ENCODE data around the gene DACH1. TPM values are rescaled to one million over a fixed set of nuclear protein-coding genes. Genes with fewer than 3 reads are reported as not detected.

DACH1 gene
- total RNA-seq, 2 experiments from 2014 or later = not detected

DNA sequence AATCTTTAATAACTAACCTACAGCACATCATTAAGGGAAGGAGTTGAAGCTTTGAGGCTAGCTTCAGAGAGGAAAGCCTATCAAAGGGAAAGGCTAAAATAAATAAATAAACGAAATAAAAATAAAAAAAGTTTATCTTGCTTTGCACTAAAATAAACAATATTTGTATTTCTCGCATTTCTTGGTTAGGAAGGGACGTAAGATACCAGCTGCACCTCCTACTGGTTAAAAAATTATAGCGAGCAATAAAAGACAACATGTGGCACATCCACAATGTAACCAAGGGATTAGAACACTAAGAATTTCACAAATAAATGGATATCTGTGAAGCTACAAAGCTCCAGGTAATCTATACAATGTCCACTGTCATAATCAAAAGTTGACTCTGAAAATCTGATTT lies 194.5 kb downstream of the DACH1 start:
- Mint-ChIP-seq H3K9me3 (peaks cover 2% of the 10 kb centered on the region), H3K4me3 (no peak overlapping the region), H3K36me3 (ENCODE audit: low read depth) (no peaks in the 10 kb centered on the region), H3K27ac (no peak overlapping the region), H3K4me1 (no peaks in the 10 kb centered on the region), H3K27me3 (no peaks in the 10 kb centered on the region)
- ChIA-PET POLR2A (no interaction called here), CTCF (no interaction called here)
- DNase-seq = no peak

GRCh38 chr13:71663431-71663830 lies 203.6 kb downstream of the DACH1 start:
- Mint-ChIP-seq H3K27ac (no peak overlapping the region), H3K27me3 (no peaks in the 10 kb centered on the region), H3K4me1 (no peaks in the 10 kb centered on the region), H3K4me3 (no peak overlapping the region), H3K9me3 (no peaks in the 10 kb centered on the region), H3K36me3 (ENCODE audit: low read depth) (no peaks in the 10 kb centered on the region)
- no peak for DNase-seq
- ChIA-PET POLR2A (no interaction called here), CTCF (no interaction called here)

DNA sequence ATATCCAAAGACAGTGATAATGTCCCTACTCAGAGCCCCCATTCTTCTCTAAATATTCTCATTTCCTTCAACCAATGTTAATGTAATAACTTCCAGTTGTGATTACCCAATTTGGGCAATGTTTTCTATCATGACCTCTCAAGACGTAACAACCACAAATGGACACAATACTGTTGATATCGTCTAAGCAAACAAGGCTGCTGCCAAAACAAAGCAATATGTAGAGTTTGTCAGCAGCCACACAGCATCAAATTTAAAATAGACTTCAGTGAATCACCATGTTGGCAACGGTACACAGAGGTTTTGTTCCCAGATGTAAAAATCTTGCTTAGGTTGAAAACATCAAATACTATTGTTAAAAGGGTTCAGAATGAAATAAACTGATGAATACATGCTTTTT lies 205.1 kb downstream of the DACH1 start:
- no peak for DNase-seq
- Mint-ChIP-seq H3K4me3 (no peak overlapping the region), H3K27me3 (no peaks in the 10 kb centered on the region), H3K27ac (no peak overlapping the region), H3K36me3 (ENCODE audit: low read depth) (no peaks in the 10 kb centered on the region), H3K4me1 (no peaks in the 10 kb centered on the region), H3K9me3 (no peaks in the 10 kb centered on the region)
- ChIA-PET CTCF (no interaction called here), POLR2A (no interaction called here)

DNA sequence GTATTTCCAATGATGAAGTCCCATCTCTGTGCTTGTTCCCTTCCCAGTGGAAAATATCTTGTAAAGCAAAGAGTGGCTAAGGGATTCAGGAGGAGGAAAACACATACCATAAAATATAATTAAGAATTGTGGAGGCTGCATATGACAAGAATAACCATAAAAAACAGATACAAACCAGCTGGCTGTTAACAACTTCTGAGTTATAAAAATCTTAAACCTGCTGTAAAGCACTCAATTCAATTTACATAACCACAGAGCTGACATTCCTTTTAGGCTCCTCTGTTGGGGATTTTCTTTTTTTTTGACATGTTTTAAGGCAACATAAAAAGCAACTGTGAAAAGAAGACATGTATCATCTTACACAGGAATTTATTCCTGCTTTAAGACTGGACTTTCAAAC lies 207.6 kb downstream of the DACH1 start:
- no peaks in the 10 kb centered on the region for H3K9me3 Mint-ChIP-seq
- ChIA-PET CTCF (no interaction called here), POLR2A (no interaction called here)
- no peak overlapping the region for H3K27ac Mint-ChIP-seq
- no peaks in the 10 kb centered on the region for H3K36me3 Mint-ChIP-seq (ENCODE audit: low read depth)
- H3K4me1 Mint-ChIP-seq = no peaks in the 10 kb centered on the region
- no peak overlapping the region for H3K4me3 Mint-ChIP-seq
- H3K27me3 Mint-ChIP-seq = no peaks in the 10 kb centered on the region
- no peak for DNase-seq

GRCh38 chr13:71645467-71645866 lies 221.5 kb downstream of the DACH1 start:
- Mint-ChIP-seq H3K4me3 (no peak overlapping the region), H3K27me3 (no peaks in the 10 kb centered on the region), H3K36me3 (ENCODE audit: low read depth) (no peaks in the 10 kb centered on the region), H3K27ac (no peak overlapping the region), H3K4me1 (no peaks in the 10 kb centered on the region), H3K9me3 (no peaks in the 10 kb centered on the region)
- no peak for DNase-seq
- ChIA-PET POLR2A (no interaction called here), CTCF (no interaction called here)

- Mint-ChIP-seq H3K9me3 (no peaks in the 10 kb centered on the region), H3K36me3 (ENCODE audit: low read depth) (no peaks in the 10 kb centered on the region), H3K27me3 (no peaks in the 10 kb centered on the region), H3K27ac (no peak overlapping the region), H3K4me3 (no peak overlapping the region), H3K4me1 (no peaks in the 10 kb centered on the region)
- CTCF ChIA-PET = no interaction called here
- no peak for DNase-seq
- POLR2A ChIA-PET = no interaction called here
Measured at GRCh38 chr13:71644579-71644978, 222.4 kb downstream of the DACH1 start.

DNA sequence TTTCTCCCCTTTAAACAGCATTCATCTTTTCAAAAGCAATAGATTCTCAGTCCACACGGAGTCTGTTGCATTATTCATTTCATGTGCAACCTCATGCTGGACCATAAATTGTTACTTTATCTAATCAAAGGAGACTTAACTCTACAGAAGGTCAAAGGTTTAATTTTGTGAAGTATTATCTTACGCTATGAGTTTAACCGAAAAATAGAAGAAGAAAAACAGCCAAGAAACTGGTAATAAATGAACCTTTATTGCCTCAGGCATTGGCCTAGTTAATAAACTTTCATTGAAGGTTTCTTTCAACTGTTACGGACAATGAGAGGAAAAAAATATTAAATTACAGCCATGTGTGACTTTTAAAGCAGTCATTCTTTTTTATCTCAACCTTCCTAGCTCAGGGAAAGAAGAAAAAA lies 223.6 kb downstream of the DACH1 start:
- Mint-ChIP-seq H3K4me1 (no peaks in the 10 kb centered on the region), H3K27ac (no peak overlapping the region), H3K27me3 (no peaks in the 10 kb centered on the region), H3K4me3 (no peak overlapping the region), H3K36me3 (ENCODE audit: low read depth) (no peaks in the 10 kb centered on the region), H3K9me3 (no peaks in the 10 kb centered on the region)
- no peak for DNase-seq
- POLR2A ChIA-PET = no interaction called here
- CTCF ChIA-PET = no interaction called here

DNA sequence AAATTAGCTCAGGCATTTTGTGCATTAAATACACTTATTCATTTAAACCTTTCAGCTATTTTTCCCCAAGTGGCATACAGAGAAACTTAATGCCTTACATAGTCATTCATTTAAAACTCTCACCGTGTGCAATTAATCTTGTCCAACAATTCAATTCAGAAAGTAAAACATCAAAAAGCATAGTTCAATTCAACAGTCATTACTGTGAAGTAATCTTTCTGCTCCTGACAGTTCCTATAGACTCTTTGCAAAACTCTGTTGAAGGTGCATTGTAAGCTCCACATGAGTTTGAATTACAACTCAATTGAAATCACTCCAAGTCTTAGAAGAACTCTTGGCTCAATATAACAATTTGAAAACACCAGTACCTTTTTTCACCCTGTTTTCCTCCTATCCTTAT lies 228.3 kb downstream of the DACH1 start:
- ChIA-PET CTCF (no interaction called here), POLR2A (no interaction called here)
- DNase-seq = no peak
- Mint-ChIP-seq H3K4me1 (no peaks in the 10 kb centered on the region), H3K27me3 (no peaks in the 10 kb centered on the region), H3K36me3 (ENCODE audit: low read depth) (no peaks in the 10 kb centered on the region), H3K4me3 (no peak overlapping the region), H3K9me3 (no peaks in the 10 kb centered on the region), H3K27ac (no peak overlapping the region)

DNA sequence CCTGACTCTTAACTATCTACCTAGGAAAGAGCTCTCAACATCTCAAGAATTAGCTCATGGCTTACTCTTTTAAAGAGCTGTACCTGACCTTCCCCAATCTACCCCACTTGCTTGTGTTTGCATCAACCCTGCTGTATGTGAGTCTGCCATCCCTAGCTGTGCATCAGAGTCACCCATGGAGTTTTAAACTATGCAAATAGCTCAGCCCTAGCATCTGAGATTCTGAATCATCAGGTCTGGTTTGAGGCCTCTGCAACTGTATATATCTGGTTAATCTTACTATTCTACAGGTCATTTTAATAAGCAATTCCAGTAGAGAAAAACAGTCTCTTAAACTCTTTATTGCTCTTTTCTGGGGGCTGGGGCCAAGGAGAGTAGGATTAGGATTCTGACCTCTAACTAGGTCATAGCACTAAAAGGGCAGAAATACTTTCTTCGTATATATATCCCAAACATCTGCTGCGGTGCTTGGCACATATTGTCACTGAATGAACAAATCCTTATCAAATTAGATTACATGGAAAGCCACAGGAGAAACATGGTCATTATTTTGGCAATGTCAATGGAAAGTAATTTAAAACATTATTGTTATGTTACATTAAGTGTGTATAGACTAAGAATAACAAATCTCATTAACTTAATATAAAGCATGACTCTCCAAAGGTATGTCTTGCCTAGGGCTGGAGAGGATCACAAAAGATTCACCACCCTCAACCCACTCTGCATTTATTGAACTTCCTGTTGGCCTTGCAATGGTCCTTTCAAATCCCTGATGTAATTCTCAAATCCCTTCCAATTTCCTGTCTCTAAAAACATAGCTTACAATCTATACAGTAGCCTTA lies 232.2 kb downstream of the DACH1 start:
- ChIA-PET POLR2A (no interaction called here), CTCF (no interaction called here)
- H3K27me3 Mint-ChIP-seq = no peaks in the 10 kb centered on the region
- no peak for DNase-seq
- H3K36me3 Mint-ChIP-seq (ENCODE audit: low read depth) = no peaks in the 10 kb centered on the region
- no peaks in the 10 kb centered on the region for H3K9me3 Mint-ChIP-seq
- H3K4me3 Mint-ChIP-seq = no peak overlapping the region
- no peaks in the 10 kb centered on the region for H3K4me1 Mint-ChIP-seq
- no peak overlapping the region for H3K27ac Mint-ChIP-seq

DNA sequence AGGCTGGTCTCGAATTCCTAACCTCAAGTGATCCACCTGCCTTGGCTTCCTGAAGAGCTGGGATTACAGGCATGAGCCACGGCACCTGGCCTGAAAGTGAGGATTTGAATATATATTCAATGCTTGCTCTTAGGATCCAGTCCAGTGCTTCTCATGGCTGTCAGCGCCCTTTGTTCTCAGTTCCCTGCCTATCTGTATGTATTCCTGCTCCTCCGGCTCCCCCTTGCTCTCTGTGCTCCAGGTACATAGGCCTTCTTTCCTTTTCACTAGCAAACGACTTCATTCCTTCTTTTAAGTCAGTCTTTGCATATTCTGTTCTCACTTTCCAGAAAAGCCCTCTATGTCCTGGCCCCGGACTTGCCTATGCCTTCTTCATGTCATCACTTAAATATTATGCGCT lies 232.8 kb downstream of the DACH1 start:
- CTCF ChIA-PET = no interaction called here
- Mint-ChIP-seq H3K4me3 (no peak overlapping the region), H3K27ac (no peak overlapping the region)

DNA sequence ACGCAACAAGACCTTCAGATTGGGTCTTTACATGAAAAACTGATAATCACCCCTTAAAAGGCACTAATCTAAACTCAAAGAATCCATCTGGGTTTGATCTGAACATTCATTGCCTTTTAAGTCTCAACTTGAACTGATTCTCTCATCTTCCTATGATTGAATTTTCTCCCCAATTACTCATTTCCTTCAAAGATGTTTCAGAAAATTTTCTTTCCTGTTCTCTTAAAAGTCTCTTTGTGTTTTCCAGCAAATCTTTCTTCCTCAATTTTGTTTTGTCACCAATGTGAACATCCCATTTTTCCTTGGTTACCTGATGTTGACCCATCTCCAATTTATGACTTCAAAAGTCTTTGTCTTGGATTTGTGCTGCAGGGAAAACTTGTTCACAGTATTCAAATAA lies 234.3 kb downstream of the DACH1 start:
- DNase-seq = no peak
- Mint-ChIP-seq H3K36me3 (ENCODE audit: low read depth) (no peaks in the 10 kb centered on the region), H3K27ac (no peak overlapping the region), H3K9me3 (no peaks in the 10 kb centered on the region), H3K27me3 (no peaks in the 10 kb centered on the region), H3K4me1 (no peaks in the 10 kb centered on the region), H3K4me3 (no peak overlapping the region)
- CTCF ChIA-PET = no interaction called here
- POLR2A ChIA-PET = no interaction called here

More for the DNA sequence above, 232.8 kb downstream of the DACH1 start:
- no peaks in the 10 kb centered on the region for H3K27me3 Mint-ChIP-seq
- no peak for DNase-seq
- H3K36me3 Mint-ChIP-seq (ENCODE audit: low read depth) = no peaks in the 10 kb centered on the region
- H3K4me1 Mint-ChIP-seq = no peaks in the 10 kb centered on the region
- H3K9me3 Mint-ChIP-seq = no peaks in the 10 kb centered on the region
- POLR2A ChIA-PET = no interaction called here

DNA sequence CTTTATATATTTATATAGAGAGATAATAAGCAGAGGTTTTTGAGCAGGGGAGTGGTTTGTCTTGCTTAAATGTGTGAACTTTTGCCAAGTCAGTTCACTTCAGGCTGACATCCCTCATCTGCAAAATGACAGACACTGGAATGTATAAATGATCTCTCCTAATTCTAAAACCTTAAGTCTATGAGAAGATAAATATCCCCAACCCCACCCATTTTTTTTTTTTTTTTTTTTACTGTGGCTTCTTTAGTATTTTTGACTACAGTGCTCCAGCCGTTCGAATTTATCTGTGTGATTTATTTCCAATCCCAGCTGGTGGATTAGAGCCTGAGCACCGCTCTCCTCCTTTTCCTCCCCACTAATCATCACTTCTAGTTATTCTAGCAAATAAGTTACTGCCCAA lies 234.8 kb downstream of the DACH1 start:
- no peaks in the 10 kb centered on the region for H3K36me3 Mint-ChIP-seq (ENCODE audit: low read depth)
- POLR2A ChIA-PET = no interaction called here
- no peak overlapping the region for H3K27ac Mint-ChIP-seq
- H3K4me3 Mint-ChIP-seq = no peak overlapping the region
- CTCF ChIA-PET = no interaction called here
- H3K27me3 Mint-ChIP-seq = no peaks in the 10 kb centered on the region
- H3K4me1 Mint-ChIP-seq = no peaks in the 10 kb centered on the region
- H3K9me3 Mint-ChIP-seq = no peaks in the 10 kb centered on the region
- no peak for DNase-seq

GRCh38 chr13:71629167-71629566 lies 237.8 kb downstream of the DACH1 start:
- POLR2A ChIA-PET = no interaction called here
- no peak for DNase-seq
- Mint-ChIP-seq H3K27ac (no peak overlapping the region), H3K36me3 (ENCODE audit: low read depth) (no peaks in the 10 kb centered on the region), H3K4me3 (no peak overlapping the region), H3K4me1 (no peaks in the 10 kb centered on the region), H3K9me3 (no peaks in the 10 kb centered on the region), H3K27me3 (no peaks in the 10 kb centered on the region)
- CTCF ChIA-PET = interaction anchor here (0.6 kb wide), 1 partner anchor 181 kb away, joined by 3 read pairs; no protein-coding TSS in a partner anchor

DNA sequence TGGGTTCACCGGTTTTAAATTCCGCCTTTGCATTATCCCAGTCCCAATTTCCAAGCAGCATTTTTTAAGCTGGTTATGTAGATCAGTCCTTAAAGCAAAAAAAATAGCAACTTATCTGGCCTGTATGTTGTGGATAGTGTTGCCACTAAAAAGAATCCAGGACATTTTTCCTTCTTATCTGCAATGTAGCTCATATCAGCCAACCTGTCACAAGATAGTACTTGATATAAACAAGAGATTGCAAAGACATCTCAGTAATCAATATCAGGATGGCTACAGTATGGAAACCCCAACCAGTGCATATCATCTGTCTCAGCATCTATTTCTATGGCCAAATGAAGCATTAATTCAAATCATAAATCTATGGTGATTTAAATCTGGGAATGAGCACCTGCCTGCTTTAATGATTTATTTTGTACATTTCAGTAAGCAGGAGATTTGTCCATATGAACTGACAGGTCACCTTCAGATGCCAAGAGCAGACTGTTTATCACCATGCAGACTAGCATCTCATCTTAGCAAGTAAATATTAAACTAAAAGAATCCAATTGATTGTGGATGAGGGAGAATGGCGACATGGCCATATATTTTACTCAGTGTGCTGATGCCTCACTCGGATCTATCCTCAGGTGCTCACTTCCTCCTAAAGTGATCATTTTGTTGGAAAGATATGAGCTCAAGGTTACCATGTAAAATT lies 240.4 kb downstream of the DACH1 start:
- no peaks in the 10 kb centered on the region for H3K4me1 Mint-ChIP-seq
- H3K27me3 Mint-ChIP-seq = no peaks in the 10 kb centered on the region
- no peak overlapping the region for H3K4me3 Mint-ChIP-seq
- no peak overlapping the region for H3K27ac Mint-ChIP-seq
- H3K9me3 Mint-ChIP-seq = no peaks in the 10 kb centered on the region
- no peak for DNase-seq
- ChIA-PET POLR2A (no interaction called here), CTCF (no interaction called here)
- H3K36me3 Mint-ChIP-seq (ENCODE audit: low read depth) = no peaks in the 10 kb centered on the region
